HG03575 (cell line): ENCODE data around the gene TBL1X.

ENCODE experiments used
- ATAC-seq: cut with Tn5 transposase; IDR thresholded peaks from one replicate; pipeline ENCODE4 v1.9.1; 2021; ENCODE audit not compliant: unreplicated experiment, insufficient number of reproducible peaks, low FRiP score; ENCODE audit errors: extremely low read depth

The TBL1X gene

DNA sequence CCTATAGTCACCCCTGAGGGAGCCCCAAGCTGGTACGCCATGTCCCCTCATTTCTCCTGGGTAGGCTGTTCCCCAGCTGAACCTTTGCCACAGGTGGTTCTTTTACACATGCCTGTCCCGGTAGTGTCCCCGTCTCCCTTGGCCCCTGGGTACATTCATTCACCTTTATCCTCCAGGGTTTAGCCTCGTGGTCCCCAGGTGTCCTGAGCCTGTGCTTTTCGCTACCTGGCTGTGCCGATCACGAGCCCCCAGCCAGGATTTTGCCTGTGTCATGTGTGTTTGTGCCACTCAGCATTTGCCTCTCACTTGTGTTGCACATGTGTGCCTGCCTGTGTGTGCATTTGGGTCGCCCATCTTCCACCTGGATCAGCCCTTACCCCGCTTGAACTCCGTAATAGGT lies 243.2 kb downstream of the TBL1X start:
- no peak for ATAC-seq

DNA sequence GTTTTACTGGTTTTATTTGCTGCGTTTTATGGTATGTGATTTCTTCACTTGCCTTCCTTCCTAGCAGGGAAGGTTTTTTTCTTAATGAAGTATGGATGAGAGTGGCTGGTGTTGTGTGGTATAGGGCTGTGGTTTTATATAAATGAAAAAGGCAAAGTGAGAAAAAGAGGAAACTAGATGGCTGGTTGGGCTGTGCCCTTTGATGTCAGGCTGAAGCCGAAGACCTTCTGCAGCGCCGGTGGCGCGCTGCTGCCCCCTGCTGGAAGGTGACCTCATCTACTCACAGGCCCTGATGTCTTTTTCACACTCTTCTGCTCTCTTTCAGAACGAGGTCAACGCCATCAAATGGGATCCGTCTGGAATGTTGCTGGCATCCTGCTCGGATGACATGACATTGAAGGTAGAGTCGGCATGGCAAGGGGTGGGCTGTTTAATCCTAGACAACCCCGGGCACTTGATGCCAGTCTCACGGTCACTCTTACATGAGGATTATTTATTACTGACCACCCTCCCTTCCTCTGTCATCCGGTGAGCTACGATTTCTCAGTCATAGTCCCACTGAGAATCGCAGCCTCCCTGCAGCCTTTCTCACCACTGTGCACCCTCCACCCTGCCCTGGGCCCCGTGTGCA lies 244.2 kb downstream of the TBL1X start:
- peak; percentile 73 for ATAC-seq

DNA sequence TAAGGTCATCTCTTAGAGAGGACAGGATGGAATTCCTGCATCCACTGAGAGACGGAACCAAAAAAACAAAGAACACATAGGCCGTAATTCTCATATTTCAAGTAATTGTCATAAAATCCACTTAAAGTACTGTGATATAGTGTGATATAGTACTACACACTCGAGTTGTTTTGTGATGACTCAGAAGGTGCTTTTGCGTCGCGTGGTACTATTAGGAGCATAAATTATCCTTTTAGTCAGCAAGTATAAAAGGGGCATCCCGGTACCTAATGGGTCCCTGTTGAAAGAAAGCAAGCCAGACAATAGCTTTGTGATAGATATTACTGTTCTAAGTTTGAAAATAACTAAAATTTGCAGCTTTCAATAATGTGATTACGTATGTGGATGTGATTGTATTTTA lies 245.5 kb downstream of the TBL1X start:
- ATAC-seq: no peak

DNA sequence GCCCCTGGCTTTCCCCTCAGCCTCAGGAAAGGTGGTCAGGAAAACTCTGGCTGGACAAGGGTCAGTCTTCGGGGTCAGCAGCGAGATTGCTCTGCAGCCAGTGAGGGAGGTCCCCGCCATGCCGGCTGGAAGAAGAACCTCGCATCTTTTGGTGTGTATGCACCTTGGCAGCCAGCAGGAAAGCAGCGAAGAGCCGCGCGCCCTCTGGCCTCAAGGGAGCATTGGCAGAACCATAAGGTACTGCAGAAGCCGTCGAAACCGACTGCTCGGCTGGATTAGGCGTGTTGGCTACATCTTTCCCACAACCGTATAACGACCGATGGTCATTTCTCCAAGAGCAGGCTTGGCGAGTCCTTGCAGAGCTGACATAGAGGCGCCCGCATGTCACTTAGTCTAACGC lies 252.5 kb downstream of the TBL1X start:
- ATAC-seq: no peak

DNA sequence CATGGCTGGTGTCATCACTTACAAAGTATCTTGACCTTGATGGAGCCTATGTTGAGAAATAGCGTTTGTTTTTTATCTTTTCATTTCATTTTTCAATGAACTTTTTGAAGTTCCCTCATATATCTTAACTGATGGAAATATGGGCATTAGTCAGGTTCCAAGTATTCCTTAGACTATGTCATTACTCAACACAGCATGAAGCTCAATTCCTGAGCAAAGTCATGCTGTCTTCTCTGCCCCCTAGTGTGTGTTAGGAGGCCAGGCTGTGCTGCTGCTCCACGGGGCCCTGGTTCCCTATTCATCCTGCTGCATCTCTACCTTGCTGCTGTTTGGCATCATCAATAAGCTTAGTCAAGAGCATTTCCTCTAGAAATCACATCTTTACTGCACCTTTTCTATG lies 259.9 kb downstream of the TBL1X start:
- ATAC-seq: no peak

DNA sequence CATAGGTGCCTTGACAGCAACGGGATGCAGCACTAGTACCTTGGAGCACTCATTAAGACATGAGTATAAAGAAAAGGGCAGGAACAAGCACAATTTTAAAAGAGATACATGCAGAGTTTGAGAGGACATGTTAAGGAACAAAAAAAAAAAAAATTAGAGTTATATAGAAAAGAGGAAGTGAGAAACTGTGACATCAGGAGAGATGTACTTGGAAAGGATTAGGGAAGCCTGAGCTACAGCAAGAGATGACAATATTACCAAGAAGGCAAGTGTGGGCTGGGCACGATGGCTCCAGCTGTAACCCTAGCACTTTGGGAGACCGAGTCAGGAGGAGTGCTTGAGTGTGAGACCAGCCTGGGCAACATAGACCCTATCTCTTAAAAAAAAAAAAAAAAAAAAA lies 263.4 kb downstream of the TBL1X start:
- ATAC-seq: no peak

DNA sequence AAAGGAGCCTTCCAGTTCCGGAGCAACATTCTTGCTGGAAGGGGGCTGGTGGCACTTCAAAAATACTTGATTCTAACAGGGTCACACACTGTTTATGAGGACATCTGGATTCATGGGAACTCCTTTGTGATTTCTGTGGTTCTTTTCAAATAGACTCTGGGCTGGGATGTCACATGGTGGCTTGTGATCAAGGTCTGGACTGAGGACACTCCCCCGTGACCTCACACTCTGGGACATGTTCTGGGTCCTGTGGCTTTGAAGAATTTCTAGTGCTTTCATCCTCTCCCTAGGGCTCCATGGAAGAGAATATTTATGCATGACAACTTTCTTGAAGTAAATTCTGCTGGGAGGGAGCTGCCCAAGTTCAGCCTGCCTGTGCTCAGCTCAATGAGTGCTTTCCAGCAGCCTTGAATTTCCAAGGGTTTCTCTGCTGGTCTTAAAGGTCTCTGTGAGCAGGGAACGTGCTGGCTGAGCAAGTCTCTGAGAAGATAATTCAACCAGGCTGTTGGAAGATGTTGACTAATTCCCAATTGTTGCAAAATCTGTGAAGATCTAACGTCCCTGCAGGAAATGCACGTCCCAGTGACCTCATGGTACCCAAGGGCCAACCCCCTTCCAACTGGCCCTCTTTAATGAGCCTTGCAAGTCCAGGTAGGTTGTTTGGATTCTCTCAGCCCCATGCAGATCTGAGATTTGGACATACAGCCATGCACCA lies 264.5 kb downstream of the TBL1X start:
- no peak for ATAC-seq

DNA sequence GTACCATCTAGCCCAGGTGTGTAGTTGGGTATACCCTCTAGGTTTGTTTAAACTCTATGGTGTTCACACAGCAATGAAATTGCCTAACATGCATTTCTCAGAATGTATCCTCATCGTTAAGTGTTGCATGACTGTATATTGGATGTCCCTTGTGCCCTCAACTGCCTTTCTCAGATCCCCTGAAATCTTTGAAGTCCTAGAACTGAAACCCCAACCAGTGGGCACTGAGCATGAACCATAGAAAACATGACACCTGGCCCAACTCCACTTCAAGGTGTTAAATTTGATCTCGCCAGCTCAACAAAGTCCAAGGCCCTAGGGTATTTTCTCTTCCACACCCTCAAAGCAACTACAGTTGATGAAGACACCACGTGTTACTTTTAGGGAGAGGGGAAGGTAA lies 265.2 kb downstream of the TBL1X start:
- ATAC-seq: no peak

DNA sequence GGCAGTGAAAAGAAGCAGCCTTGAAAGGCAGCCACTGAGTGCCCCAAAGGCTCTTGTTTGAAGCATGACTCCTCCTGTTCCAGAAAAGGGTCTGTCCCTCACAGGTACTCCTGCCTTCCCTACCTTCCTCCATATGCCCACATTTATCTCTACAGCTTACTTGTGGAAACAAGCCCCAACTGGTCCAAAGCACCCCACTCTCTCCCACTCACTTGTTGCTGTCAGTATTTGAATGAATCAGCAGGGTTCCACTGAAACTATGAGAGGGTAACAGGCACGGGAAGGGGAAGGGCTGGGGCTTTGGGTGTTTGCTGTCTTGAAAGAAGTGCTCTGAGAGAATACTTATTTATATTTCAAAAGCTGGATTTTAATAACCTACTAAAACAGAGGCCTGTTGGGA lies 265.9 kb downstream of the TBL1X start:
- no peak for ATAC-seq

DNA sequence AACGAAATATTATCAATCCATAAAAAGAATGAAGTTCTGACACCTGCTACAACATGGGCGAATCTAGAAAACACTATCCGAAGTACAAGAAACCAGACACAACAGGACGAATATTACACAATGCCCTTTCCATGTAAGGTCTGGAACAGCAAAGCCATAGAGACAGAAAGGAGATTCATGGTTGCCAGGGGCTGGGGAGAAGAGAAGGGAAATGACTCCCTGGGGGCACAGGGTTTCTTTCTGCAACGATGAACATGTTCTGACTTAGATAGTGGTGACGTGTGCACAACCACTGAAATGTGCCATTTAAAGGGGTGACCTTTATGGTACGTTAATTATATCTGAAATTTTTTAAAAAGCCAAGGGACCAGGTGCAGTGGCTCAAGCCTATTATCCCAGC lies 272.5 kb downstream of the TBL1X start:
- ATAC-seq: no peak

DNA sequence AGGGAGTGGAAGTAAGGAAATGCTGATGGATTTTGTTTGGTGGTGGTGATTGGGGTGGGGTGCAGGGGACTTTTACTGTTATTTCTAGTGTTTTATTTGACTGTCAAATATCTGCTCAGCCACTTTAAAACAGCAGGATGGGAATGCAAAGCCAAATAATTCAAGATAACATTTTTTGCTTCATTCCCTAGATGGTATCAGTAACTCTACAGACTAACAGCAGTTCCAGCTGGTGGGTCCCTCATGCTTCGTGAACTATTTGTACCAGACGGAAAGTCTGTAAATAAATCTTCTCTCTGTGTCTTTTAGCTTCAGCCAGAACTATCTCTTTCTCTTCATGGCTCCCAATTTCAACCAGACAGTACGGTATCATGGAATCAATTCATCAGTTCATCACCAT lies 273.3 kb downstream of the TBL1X start:
- no peak for ATAC-seq

DNA sequence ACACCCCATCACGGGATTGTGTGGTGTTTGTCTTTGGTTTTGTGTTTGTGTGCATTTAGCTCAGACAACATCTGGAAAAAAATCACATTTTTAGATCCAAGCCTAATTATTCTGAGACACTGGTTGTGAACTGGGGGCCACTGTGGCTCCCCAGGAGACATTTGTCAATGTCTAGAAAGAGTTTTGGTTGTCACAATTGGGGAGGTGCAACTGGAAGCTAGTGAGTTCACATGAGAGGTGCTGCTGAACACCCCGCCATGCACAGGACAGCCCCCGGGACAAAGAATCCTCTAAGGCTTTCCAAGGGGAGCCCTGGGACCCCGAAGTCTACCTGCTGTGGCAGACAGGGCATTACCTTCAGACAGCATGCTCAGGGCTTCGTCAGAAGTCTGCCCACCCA lies 274.3 kb downstream of the TBL1X start:
- no peak for ATAC-seq

DNA sequence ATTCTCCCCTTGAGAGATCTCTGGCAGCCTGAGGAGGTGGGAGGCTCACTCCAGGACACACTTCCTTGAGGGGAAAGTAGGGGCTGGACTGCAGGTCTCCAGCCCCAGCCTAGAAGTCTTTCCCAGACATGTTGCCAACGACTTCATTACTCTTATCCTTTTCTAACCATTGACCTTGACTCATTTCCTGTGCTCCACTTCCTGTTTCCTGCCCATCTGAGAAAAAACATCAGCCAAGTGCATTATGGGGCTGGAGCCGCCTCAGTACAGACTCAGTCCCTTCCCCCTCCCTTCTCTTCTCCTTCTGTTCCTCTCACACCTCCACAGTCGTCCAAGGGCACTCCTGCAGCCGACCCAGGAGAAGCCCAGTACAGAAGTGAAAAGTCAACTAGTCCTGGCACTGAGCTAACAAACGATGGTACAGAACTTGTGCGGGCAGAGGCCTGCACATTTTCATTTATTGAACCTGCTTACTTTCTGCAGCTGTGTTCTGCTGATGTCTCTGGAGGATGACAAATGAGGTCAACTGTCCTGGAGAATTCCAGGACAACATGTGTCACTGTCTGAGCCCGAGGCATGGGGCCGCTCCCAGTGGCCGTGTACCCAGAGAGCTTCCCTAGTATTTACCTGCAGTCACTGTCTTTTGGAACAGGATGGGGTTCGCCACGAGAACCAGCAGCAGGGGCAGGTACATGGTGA lies 280.7 kb downstream of the TBL1X start:
- no peak for ATAC-seq

DNA sequence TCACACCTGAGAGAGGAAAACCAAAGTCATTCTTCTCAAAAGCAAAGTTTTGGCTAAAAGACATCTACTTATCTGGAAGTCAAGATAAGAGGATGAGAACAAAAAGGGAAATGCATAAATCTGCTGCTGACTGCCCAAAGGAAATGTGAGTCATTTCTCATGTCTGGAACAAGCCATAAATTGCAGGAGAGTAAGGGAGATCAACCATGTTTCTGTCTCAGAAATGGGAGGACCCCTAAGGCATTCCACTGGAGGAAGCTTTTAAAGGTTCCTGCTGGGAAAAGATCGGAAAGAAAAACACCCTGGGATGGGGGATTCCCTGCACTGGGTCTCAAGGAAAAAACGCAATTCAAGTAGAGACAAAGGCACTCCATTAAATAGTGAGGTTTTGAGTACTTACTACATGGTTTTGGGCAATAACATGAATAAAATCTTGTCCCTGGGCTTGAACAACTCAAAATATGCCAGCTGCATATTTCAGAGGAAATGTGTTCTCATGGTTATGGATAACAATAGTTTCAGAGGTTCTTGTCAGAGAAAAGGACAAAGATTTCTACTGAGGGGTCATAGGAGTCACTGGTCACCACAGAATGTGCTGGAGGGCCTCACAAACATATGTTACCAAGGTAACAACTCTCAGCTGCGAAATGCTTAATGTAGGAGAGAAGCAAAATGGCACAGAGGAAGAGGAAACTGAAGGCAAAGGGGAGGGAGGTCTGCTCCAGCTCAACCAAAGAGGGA lies 281.5 kb downstream of the TBL1X start:
- ATAC-seq: no peak

DNA sequence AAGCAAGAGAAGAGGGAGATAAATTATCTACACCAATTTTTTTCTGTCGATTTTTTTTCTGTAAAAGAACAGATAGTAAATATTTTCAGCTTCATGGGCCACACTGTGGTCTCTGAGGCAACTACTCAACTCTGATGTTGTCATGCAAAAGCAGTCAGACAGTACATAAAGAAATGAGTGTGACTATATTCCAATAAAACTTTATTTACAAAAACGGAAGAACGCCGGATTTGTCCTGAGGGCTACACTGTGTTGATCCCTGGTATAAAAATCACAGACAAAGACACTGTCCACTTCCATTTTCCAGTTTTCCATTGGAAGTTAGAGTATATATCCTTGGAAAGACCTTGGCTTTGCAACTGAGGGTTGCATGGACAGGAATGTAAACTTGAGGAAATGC lies 282.8 kb downstream of the TBL1X start:
- ATAC-seq: no peak

DNA sequence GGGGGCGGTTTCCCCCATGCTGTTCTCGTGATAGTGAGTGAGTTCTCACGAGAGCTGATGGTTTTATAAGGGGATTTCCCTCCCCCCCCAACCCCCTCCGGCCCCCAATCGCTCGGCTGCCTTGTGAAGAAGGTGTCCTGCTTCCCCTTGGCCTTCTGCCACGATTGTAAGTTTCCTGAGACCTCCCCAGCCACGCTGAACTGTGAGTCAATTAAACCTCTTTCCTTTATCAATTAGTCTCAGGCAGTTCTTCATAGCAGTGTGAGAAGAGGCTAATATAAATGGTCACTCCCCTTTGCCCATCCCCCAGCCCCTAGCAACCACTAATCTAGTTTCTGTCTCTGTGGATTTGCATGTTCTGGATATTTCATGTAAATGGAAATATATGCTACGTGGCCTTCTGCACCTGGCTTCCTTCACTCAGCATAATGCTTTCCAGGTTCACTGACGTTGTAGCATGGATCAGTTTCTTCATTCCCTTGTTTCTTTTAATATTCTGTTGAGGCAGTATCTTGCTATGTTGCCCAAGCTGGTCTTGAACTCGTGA lies 284.4 kb downstream of the TBL1X start:
- no peak for ATAC-seq

DNA sequence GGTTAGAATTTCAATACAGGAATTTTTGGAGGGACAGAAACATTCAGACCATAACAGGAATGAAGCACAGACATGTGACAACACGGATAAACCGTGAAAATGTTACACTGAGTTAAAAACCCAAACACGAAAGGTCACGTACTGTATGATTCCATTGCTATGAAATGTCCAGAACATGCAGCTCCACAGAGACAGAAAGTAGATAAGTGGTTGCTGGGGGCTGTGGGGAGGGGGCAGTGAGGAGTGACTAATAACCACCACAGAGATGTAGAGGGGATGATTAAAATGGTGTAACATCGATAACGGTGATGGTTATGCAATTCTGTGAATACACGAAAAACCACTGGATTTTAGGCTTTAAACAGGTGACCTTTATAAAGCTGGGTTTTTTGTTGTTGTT lies 292.5 kb downstream of the TBL1X start:
- no peak for ATAC-seq

DNA sequence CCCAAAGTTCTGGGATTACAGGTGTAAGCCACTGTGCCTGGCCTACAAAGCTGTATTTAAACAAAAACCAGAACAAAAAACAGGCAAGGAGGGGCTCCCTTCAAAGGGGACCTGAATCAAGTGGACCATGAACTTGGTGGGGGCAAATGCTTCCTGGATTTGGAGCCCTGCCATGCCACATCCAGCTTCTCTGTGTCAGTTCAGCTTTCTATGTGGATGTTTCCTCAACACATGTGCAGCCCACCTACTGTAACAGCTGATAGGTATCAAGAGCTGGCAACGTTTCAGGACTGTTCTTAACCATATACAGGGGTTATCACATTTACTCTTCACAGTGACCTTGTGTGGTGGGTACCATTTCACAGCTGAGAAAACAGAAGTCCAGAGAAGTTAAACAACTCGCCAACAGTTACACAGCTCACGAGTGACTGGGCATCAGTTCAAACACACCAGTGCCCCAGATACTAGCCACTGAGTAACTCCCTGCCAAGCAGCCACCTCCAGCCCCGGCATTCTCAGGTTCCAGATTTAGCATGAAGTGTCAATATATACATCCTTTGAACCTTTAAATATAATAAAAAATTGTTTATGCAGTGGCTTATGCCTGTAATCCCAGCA lies 293.3 kb downstream of the TBL1X start:
- ATAC-seq: no peak

DNA sequence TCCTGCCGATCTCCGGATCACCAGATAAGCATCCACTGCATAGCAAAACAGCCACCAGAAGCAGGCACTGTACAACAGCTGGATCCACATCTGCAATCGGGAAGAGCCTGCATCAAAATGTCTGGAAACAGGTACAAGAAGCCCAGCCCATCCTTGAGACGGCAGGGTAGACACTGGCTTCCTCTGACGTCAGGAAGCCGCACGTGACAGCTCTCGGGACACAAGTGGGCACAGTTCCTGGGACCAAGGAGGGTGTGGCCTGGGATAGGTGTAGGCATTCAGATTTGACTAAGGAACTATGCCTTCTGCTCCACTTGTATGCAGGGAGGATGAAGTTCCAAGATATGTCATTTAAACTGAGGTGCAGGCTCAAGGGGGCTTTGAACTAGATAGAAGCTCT lies 294.5 kb downstream of the TBL1X start:
- no peak for ATAC-seq
